Keratinocyte (primary cell): Measurements from ENCODE around the gene IL23A. TPM values are rescaled to one million over a fixed set of nuclear protein-coding genes. Genes with fewer than 3 reads are reported as not detected.

Experiments
- DNase-seq: peaks from one replicate; pipeline ENCODE4 v3.0.0-alpha.2; 2011; ENCODE audit warnings: low read depth, missing footprints, low spot score
- FAIRE-seq: peaks from 2 replicates; lab custom pipeline; 2011; peaks lifted over from hg19 to GRCh38; lab: Jason Lieb, UNC
- H2AFZ ChIP-seq: 2 replicates; pipeline ENCODE4 v1.6.0; 2012; ENCODE audit warnings: low read length, control low read depth, inconsistent platforms; ENCODE audit not compliant: control insufficient read depth
- H3K27ac ChIP-seq: 2 replicates; pipeline ENCODE4 v1.5.1; 2011; ENCODE audit warnings: low read length; ENCODE audit not compliant: control insufficient read depth, insufficient read depth
- H3K27me3 ChIP-seq: 3 replicates; pipeline ENCODE4 v1.6.0; 2011; ENCODE audit warnings: low read length; ENCODE audit not compliant: control insufficient read depth, insufficient read depth; ENCODE audit errors: extremely low read depth
- H3K36me3 ChIP-seq, 2 experiments: 2 replicates in 1 of 2; 3 replicates in 1 of 2; pipeline ENCODE4 v1.5.1; 2011; ENCODE audit warnings: low read length in 2 of 2, mild to moderate bottlenecking in 1 of 2; ENCODE audit not compliant: control insufficient read depth in 2 of 2, insufficient read depth in 2 of 2; ENCODE audit errors: extremely low read depth in 1 of 2
- H3K4me1 ChIP-seq: 3 replicates; pipeline ENCODE4 v1.5.1; 2011; ENCODE audit warnings: low read length; ENCODE audit not compliant: control insufficient read depth, insufficient read depth; ENCODE audit errors: extremely low read depth
- H3K4me2 ChIP-seq: 3 replicates; pipeline ENCODE4 v1.6.0; 2011; ENCODE audit warnings: low read depth, low read length; ENCODE audit not compliant: control insufficient read depth, insufficient read depth; ENCODE audit errors: extremely low read depth
- H3K4me3 ChIP-seq, 3 experiments: fragments of 200-600 bp in 1 of 3; sonication (generic) in 1 of 3; 2 replicates in 2 of 3; 3 replicates in 1 of 3; pipeline ENCODE4 v1.5.1; 2011 to 2016; ENCODE audit warnings: low read length in 3 of 3, mild to moderate bottlenecking in 3 of 3, control low read depth in 2 of 3, inconsistent platforms in 1 of 3, low read depth in 1 of 3, mixed read lengths in 1 of 3, mixed run types in 1 of 3, moderate library complexity in 1 of 3; ENCODE audit not compliant: control insufficient read depth in 2 of 3, insufficient read depth in 2 of 3; ENCODE audit errors: extremely low read depth in 1 of 3
- H3K79me2 ChIP-seq: 2 replicates; pipeline ENCODE4 v1.6.0; 2012; ENCODE audit warnings: low read length; ENCODE audit not compliant: control insufficient read depth, insufficient read depth
- H3K9ac ChIP-seq: 3 replicates; pipeline ENCODE4 v1.6.0; 2011; ENCODE audit warnings: low read length; ENCODE audit not compliant: control insufficient read depth, insufficient read depth; ENCODE audit errors: extremely low read depth
- H3K9me1 ChIP-seq: 3 replicates; pipeline ENCODE4 v1.6.0; 2011; ENCODE audit warnings: low read length; ENCODE audit not compliant: control insufficient read depth, insufficient read depth; ENCODE audit errors: extremely low read depth
- H3K9me3 ChIP-seq: 2 replicates; pipeline ENCODE4 v1.5.1; 2012; ENCODE audit warnings: low read depth, low read length; ENCODE audit not compliant: control insufficient read depth
- H4K20me1 ChIP-seq: 3 replicates; pipeline ENCODE4 v1.6.0; 2011; ENCODE audit warnings: low read length; ENCODE audit not compliant: control insufficient read depth, insufficient read depth; ENCODE audit errors: extremely low read depth
- EZH2 ChIP-seq: IDR thresholded peaks from one replicate; pipeline ENCODE4 v1.6.1; 2012; ENCODE audit warnings: inconsistent platforms, mild to moderate bottlenecking, low read length, moderate library complexity
- dilution Hi-C: fragments of 300-500 bp; cut with MboI; formaldehyde crosslinking; loops from one replicate; pipeline ENCODE4 v1.7.0; 2020; ENCODE audit warnings: low sequenced_read_pairs; ENCODE audit not compliant: extremely low pct_ligation_motif_present
- polyA plus RNA-seq, 5 experiments: library from polyadenylated mRNA; depleted of rRNA in 3 of 5; stranded (reverse) in 3 of 5; stranded (forward) in 1 of 5; unstranded in 1 of 5; fragments of >200 nt; gene quantifications; 1 replicate in 1 of 5; 2 replicates in 3 of 5; 3 replicates in 1 of 5; pipeline versions ENCODE4 v1.2.1 to v1.2.3, GENCODE V29; 2011 to 2012; ENCODE audit warnings: missing spikeins in 2 of 5, low read depth in 1 of 5, low replicate concordance in 1 of 5
- TF ChIP-seq, protein P1 (sequence below), 3 experiments: IDR thresholded peaks in 1 of 3; conservative IDR thresholded peaks in 1 of 3; optimal IDR thresholded peaks in 1 of 3; 2 replicates in 2 of 3; 3 replicates in 1 of 3; pipeline versions ENCODE3 to v1.5.1; 2011; ENCODE audit warnings: low read length in 3 of 3, mild to moderate bottlenecking in 3 of 3, moderate library complexity in 2 of 3, control low read depth in 1 of 3, inconsistent platforms in 1 of 3; ENCODE audit not compliant: insufficient read depth in 2 of 3; ENCODE audit errors: extremely low read depth in 1 of 3

The IL23A gene
- polyA plus RNA-seq, 1 donor (not counting 4 experiments of a cell fraction or from before 2014, with no cell fraction given): 1.5 TPM

- H3K4me2 ChIP-seq: no peak overlapping the region
- H4K20me1 ChIP-seq: no peaks in the 10 kb centered on the region
- FAIRE-seq (no peak), DNase-seq (no peak)
- H2AFZ ChIP-seq: no peak overlapping the region
- H3K27ac ChIP-seq: no peak overlapping the region
- H3K9me1 ChIP-seq: no peaks in the 10 kb centered on the region
- H3K4me1 ChIP-seq: peaks cover 6% of the 10 kb centered on the region
- peaks cover 49 to 56% of the 10 kb centered on the region in 2 experiments for H3K36me3 ChIP-seq
- no peaks in the 10 kb centered on the region for H3K79me2 ChIP-seq
- no peaks in the 10 kb centered on the region for H3K9me3 ChIP-seq
- no peak overlapping the region for H3K4me3 ChIP-seq
- dilution Hi-C loops: no loop called here
- no peaks in the 10 kb centered on the region for H3K27me3 ChIP-seq
- TF ChIP-seq, protein P1, sequence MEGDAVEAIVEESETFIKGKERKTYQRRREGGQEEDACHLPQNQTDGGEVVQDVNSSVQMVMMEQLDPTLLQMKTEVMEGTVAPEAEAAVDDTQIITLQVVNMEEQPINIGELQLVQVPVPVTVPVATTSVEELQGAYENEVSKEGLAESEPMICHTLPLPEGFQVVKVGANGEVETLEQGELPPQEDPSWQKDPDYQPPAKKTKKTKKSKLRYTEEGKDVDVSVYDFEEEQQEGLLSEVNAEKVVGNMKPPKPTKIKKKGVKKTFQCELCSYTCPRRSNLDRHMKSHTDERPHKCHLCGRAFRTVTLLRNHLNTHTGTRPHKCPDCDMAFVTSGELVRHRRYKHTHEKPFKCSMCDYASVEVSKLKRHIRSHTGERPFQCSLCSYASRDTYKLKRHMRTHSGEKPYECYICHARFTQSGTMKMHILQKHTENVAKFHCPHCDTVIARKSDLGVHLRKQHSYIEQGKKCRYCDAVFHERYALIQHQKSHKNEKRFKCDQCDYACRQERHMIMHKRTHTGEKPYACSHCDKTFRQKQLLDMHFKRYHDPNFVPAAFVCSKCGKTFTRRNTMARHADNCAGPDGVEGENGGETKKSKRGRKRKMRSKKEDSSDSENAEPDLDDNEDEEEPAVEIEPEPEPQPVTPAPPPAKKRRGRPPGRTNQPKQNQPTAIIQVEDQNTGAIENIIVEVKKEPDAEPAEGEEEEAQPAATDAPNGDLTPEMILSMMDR (optimal IDR thresholded peaks at IDR 0.05 in 1 of 3, IDR thresholded peaks at IDR 0.05 in 1 of 3, conservative IDR thresholded peaks at IDR 0.05 in 1 of 3; ENCODE audit: extremely low read depth in 1 of 3, insufficient read depth in 2 of 3, low read length in 3 of 3): no peak
- TF ChIP-seq EZH2: no peak
- no peak overlapping the region for H3K9ac ChIP-seq
Observed at GRCh38 chr12:56348776-56349175, 10.1 kb downstream of the IL23A start.

DNA sequence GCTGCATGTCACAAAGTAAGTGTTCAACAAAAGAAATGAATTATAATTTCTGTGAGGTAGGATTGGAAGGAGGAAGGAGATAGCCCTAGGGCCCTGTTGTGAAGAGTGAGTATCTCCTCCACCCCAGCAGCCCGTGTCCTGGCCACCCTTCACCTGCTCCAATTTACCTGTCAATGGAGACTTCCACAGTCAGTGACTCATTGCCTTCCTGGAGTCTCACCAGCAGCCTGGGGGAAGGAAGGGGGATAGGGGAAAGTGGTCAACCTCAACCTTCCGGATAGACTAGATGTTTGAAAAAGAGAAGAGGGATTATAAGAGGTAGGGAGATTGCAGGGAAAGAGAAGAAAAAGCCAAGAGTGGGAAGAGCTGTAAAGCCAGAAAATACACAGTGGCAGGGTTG lies 12.0 kb downstream of the IL23A start:
- FAIRE-seq: peak; percentile 67
- H3K79me2 ChIP-seq: no peaks in the 10 kb centered on the region
- H3K4me1 ChIP-seq: peaks cover 6% of the 10 kb centered on the region
- no peaks in the 10 kb centered on the region for H3K9me3 ChIP-seq
- no peak for TF ChIP-seq EZH2
- TF ChIP-seq, protein P1 (optimal IDR thresholded peaks at IDR 0.05 in 1 of 3, IDR thresholded peaks at IDR 0.05 in 1 of 3, conservative IDR thresholded peaks at IDR 0.05 in 1 of 3; ENCODE audit: extremely low read depth in 1 of 3, insufficient read depth in 2 of 3, low read length in 3 of 3): no peak
- H4K20me1 ChIP-seq: no peaks in the 10 kb centered on the region
- DNase-seq: no peak
- H3K4me3 ChIP-seq: no peak overlapping the region
- dilution Hi-C loops: no loop called here
- H3K36me3 ChIP-seq: peaks cover 60 to 61% of the 10 kb centered on the region in 2 experiments
- H3K27ac ChIP-seq: no peak overlapping the region
- H3K27me3 ChIP-seq: no peaks in the 10 kb centered on the region
- no peak overlapping the region for H3K9ac ChIP-seq
- no peaks in the 10 kb centered on the region for H3K9me1 ChIP-seq
- no peak overlapping the region for H3K4me2 ChIP-seq
- no peak overlapping the region for H2AFZ ChIP-seq
